ENCODE results near the gene RPH3AL.

The RPH3AL gene

GRCh38 chr17:250487-251300 is 101.9 kb downstream of the RPH3AL start:
- no peak overlapping the region for H2BK120ac ChIP-seq (ENCODE audit: low read depth, low read length)
- no peak overlapping the region for H2BK12ac ChIP-seq (ENCODE audit: low read length)
- peak overlapping the region; percentile 2 for H3K18ac ChIP-seq (ENCODE audit: low read length)
- no peaks in the 10 kb centered on the region for H3K9me3 ChIP-seq (replicated peaks in 1 of 2; ENCODE audit: control insufficient read depth in 2 of 2, insufficient read depth in 1 of 2, low read depth in 1 of 2, low read length in 2 of 2)
- no peaks in the 10 kb centered on the region for H3K36me3 ChIP-seq (replicated peaks in 1 of 2; ENCODE audit: control insufficient read depth in 2 of 2, insufficient read depth in 2 of 2, low read length in 2 of 2)
- no peak for DNase-seq (ENCODE audit: low spot score)
- H3K4me3 ChIP-seq (ENCODE audit: low read length in 2 of 2) = no peak overlapping the region
- H3K14ac ChIP-seq (ENCODE audit: low read length) = no peak overlapping the region
- H2BK15ac ChIP-seq (ENCODE audit: low read length) = no peak overlapping the region
- H3K9ac ChIP-seq (ENCODE audit: low read depth, low read length, poor library complexity) = peak overlapping the region; percentile 9
- no peak overlapping the region for H2AK5ac ChIP-seq (ENCODE audit: low read depth, low read length)
- no peak overlapping the region for H3K4me2 ChIP-seq (ENCODE audit: insufficient read depth, low read length, poor library complexity, severe bottlenecking)
- no peaks in the 10 kb centered on the region for H3K27me3 ChIP-seq (ENCODE audit: control insufficient read depth in 3 of 3, insufficient read depth in 3 of 3, low read depth in 1 of 3, low read length in 3 of 3)
- H3K4ac ChIP-seq (ENCODE audit: low read length) = no peak overlapping the region
- H3K79me1 ChIP-seq (ENCODE audit: low read depth, low read length) = no peaks in the 10 kb centered on the region
- H2AFZ ChIP-seq (ENCODE audit: low read length) = no peak overlapping the region
- H4K8ac ChIP-seq (ENCODE audit: low read depth, low read length) = no peak overlapping the region
- no peak overlapping the region for H2BK5ac ChIP-seq (ENCODE audit: low read length)
- H3K4me1 ChIP-seq (ENCODE audit: control insufficient read depth in 2 of 2, insufficient read depth in 1 of 2, low read depth in 1 of 2, low read length in 2 of 2) = no peaks in the 10 kb centered on the region
- no peak overlapping the region for H4K91ac ChIP-seq (ENCODE audit: low read depth, low read length, poor library complexity)
- H3K23ac ChIP-seq (ENCODE audit: low read depth, low read length, poor library complexity) = no peak overlapping the region
- no CpG with 5 or more reads among the region's 27 CpGs for WGBS, 2 donors (ENCODE audit: extremely low coverage in 2 of 2, insufficient read length in 2 of 2, insufficient replicate concordance in 1 of 2)
- H3K27ac ChIP-seq (replicated peaks; ENCODE audit: low read length) = no peak overlapping the region

GRCh38 chr17:249236-249993 is 103.2 kb downstream of the RPH3AL start:
- Histone ChIP-seq H3K4me3 (ENCODE audit: low read length in 2 of 2) (no peak overlapping the region), H4K8ac (ENCODE audit: low read depth, low read length) (no peak overlapping the region), H2AK5ac (ENCODE audit: low read depth, low read length) (peak overlapping the region; percentile 41), H3K79me1 (ENCODE audit: low read depth, low read length) (no peaks in the 10 kb centered on the region), H3K9ac (ENCODE audit: low read depth, low read length, poor library complexity) (no peak overlapping the region), H3K4me1 (ENCODE audit: control insufficient read depth in 2 of 2, insufficient read depth in 1 of 2, low read depth in 1 of 2, low read length in 2 of 2) (peaks cover 0 to 1% of the 10 kb centered on the region in 2 donors), H3K4ac (ENCODE audit: low read length) (no peak overlapping the region), H2BK5ac (ENCODE audit: low read length) (no peak overlapping the region), H3K4me2 (ENCODE audit: insufficient read depth, low read length, poor library complexity, severe bottlenecking) (no peak overlapping the region), H3K23ac (ENCODE audit: low read depth, low read length, poor library complexity) (no peak overlapping the region), H2BK120ac (ENCODE audit: low read depth, low read length) (no peak overlapping the region), H4K91ac (ENCODE audit: low read depth, low read length, poor library complexity) (no peak overlapping the region), H2BK15ac (ENCODE audit: low read length) (peak overlapping the region; percentile 20), H2AFZ (ENCODE audit: low read length) (no peak overlapping the region), H3K27ac (replicated peaks; ENCODE audit: low read length) (no peak overlapping the region), H3K27me3 (ENCODE audit: control insufficient read depth in 3 of 3, insufficient read depth in 3 of 3, low read depth in 1 of 3, low read length in 3 of 3) (peaks cover 0 to 2% (median 0%) of the 10 kb centered on the region in 3 experiments), H3K18ac (ENCODE audit: low read length) (peak overlapping the region; percentile 59), H2BK12ac (ENCODE audit: low read length) (no peak overlapping the region), H3K9me3 (replicated peaks in 1 of 2; ENCODE audit: control insufficient read depth in 2 of 2, insufficient read depth in 1 of 2, low read depth in 1 of 2, low read length in 2 of 2) (peaks cover 0 to 6% of the 10 kb centered on the region in 2 donors), H3K14ac (ENCODE audit: low read length) (no peak overlapping the region), H3K36me3 (replicated peaks in 1 of 2; ENCODE audit: control insufficient read depth in 2 of 2, insufficient read depth in 2 of 2, low read length in 2 of 2) (peaks cover 0 to 6% of the 10 kb centered on the region in 2 donors)
- WGBS, 2 donors (ENCODE audit: extremely low coverage in 2 of 2, insufficient read length in 2 of 2, insufficient replicate concordance in 1 of 2) = no CpG with 5 or more reads among the region's 24 CpGs
- DNase-seq (ENCODE audit: low spot score) = no peak

GRCh38 chr17:248337-249235 is 104.0 kb downstream of the RPH3AL start:
- Histone ChIP-seq H2BK120ac (ENCODE audit: low read depth, low read length) (no peak overlapping the region), H2AK5ac (ENCODE audit: low read depth, low read length) (no peak overlapping the region), H3K4me3 (ENCODE audit: low read length in 2 of 2) (no peak overlapping the region), H2BK15ac (ENCODE audit: low read length) (peak overlapping the region; percentile 27), H3K4me2 (ENCODE audit: insufficient read depth, low read length, poor library complexity, severe bottlenecking) (no peak overlapping the region), H3K79me1 (ENCODE audit: low read depth, low read length) (no peaks in the 10 kb centered on the region), H2BK5ac (ENCODE audit: low read length) (no peak overlapping the region), H2BK12ac (ENCODE audit: low read length) (no peak overlapping the region), H4K91ac (ENCODE audit: low read depth, low read length, poor library complexity) (no peak overlapping the region), H3K9me3 (replicated peaks in 1 of 2; ENCODE audit: control insufficient read depth in 2 of 2, insufficient read depth in 1 of 2, low read depth in 1 of 2, low read length in 2 of 2) (peaks cover 0 to 6% of the 10 kb centered on the region in 2 donors), H3K27me3 (ENCODE audit: control insufficient read depth in 3 of 3, insufficient read depth in 3 of 3, low read depth in 1 of 3, low read length in 3 of 3) (peaks cover 0 to 2% (median 0%) of the 10 kb centered on the region in 3 experiments), H3K23ac (ENCODE audit: low read depth, low read length, poor library complexity) (no peak overlapping the region), H3K14ac (ENCODE audit: low read length) (peak overlapping the region; percentile 47), H3K4me1 (ENCODE audit: control insufficient read depth in 2 of 2, insufficient read depth in 1 of 2, low read depth in 1 of 2, low read length in 2 of 2) (peaks cover 0 to 1% of the 10 kb centered on the region in 2 donors), H3K27ac (replicated peaks; ENCODE audit: low read length) (no peak overlapping the region), H4K8ac (ENCODE audit: low read depth, low read length) (no peak overlapping the region), H3K18ac (ENCODE audit: low read length) (peak overlapping the region; percentile 65), H2AFZ (ENCODE audit: low read length) (no peak overlapping the region), H3K36me3 (replicated peaks in 1 of 2; ENCODE audit: control insufficient read depth in 2 of 2, insufficient read depth in 2 of 2, low read length in 2 of 2) (peaks cover 0 to 6% of the 10 kb centered on the region in 2 donors), H3K9ac (ENCODE audit: low read depth, low read length, poor library complexity) (no peak overlapping the region), H3K4ac (ENCODE audit: low read length) (no peak overlapping the region)
- no CpG with 5 or more reads among the region's 9 CpGs for WGBS, 2 donors (ENCODE audit: extremely low coverage in 2 of 2, insufficient read length in 2 of 2, insufficient replicate concordance in 1 of 2)
- DNase-seq (ENCODE audit: low spot score) = no peak
